ENCODE data around the gene ENKUR.

ENKUR gene

DNA sequence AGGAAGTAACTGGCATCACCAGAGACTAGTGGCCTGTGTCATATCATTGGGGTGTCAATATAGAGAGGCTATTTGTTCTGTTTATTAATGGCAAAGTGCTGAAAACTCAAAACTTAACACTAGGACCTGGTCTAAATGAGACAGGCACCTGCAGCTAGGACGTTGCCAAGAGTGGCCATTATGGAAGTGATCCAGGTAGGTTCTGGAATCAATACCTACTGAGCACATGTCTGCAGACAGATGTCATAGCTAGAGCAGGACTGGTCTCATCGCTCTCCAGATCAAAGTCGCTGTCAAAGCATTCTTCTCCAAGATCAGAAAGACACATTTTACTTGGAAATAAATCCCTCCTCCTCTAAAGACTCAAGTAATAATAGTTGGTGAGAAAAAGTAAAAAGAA is 40.8 kb upstream of the ENKUR start:
- TF ChIP-seq, protein P1, sequence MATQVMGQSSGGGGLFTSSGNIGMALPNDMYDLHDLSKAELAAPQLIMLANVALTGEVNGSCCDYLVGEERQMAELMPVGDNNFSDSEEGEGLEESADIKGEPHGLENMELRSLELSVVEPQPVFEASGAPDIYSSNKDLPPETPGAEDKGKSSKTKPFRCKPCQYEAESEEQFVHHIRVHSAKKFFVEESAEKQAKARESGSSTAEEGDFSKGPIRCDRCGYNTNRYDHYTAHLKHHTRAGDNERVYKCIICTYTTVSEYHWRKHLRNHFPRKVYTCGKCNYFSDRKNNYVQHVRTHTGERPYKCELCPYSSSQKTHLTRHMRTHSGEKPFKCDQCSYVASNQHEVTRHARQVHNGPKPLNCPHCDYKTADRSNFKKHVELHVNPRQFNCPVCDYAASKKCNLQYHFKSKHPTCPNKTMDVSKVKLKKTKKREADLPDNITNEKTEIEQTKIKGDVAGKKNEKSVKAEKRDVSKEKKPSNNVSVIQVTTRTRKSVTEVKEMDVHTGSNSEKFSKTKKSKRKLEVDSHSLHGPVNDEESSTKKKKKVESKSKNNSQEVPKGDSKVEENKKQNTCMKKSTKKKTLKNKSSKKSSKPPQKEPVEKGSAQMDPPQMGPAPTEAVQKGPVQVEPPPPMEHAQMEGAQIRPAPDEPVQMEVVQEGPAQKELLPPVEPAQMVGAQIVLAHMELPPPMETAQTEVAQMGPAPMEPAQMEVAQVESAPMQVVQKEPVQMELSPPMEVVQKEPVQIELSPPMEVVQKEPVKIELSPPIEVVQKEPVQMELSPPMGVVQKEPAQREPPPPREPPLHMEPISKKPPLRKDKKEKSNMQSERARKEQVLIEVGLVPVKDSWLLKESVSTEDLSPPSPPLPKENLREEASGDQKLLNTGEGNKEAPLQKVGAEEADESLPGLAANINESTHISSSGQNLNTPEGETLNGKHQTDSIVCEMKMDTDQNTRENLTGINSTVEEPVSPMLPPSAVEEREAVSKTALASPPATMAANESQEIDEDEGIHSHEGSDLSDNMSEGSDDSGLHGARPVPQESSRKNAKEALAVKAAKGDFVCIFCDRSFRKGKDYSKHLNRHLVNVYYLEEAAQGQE (IDR thresholded peaks at IDR 0.05; ENCODE audit: insufficient read depth in 1 of 2, low read depth in 2 of 2, low read length in 2 of 2): no peak
- TF ChIP-seq TAF1 (IDR thresholded peaks at IDR 0.05; ENCODE audit: borderline replicate concordance, insufficient read depth, low read length): no peak
- TF ChIP-seq SIN3A (IDR thresholded peaks at IDR 0.05; ENCODE audit: borderline replicate concordance, insufficient read depth, low read length): no peak
- no peak for TF ChIP-seq FOXP2 (optimal IDR thresholded peaks at IDR 0.05; ENCODE audit: borderline replicate concordance, extremely low read depth, extremely low read length, insufficient read depth)

DNA sequence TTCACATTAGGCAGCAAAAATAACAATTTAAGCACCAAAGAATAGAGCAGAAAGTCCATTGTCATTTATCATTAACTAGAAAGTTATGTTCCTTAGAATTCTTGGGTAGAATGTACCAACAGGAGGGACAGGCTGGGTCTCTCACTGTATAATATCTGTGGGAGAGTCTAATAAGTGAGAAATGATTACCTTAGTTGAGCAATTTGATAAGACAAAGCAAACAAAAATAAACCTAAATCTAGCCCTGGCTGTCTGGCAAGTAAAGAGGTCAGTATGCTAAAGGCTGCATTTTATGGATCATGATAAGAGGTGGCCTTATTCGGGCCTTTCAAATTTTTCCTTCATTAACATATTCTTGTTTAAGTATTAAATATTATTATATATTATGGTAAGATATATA is 36.1 kb upstream of the ENKUR start:
- no peak for TF ChIP-seq TAF1 (IDR thresholded peaks at IDR 0.05; ENCODE audit: borderline replicate concordance, insufficient read depth, low read length)
- no peak for TF ChIP-seq SIN3A (IDR thresholded peaks at IDR 0.05; ENCODE audit: borderline replicate concordance, insufficient read depth, low read length)
- TF ChIP-seq, protein P1 (IDR thresholded peaks at IDR 0.05; ENCODE audit: insufficient read depth in 1 of 2, low read depth in 2 of 2, low read length in 2 of 2): no peak
- TF ChIP-seq POLR2AphosphoS5 (IDR thresholded peaks at IDR 0.05; ENCODE audit: low read depth, low read length): no peak
- no peak for TF ChIP-seq FOXP2 (optimal IDR thresholded peaks at IDR 0.05; ENCODE audit: borderline replicate concordance, extremely low read depth, extremely low read length, insufficient read depth)

DNA sequence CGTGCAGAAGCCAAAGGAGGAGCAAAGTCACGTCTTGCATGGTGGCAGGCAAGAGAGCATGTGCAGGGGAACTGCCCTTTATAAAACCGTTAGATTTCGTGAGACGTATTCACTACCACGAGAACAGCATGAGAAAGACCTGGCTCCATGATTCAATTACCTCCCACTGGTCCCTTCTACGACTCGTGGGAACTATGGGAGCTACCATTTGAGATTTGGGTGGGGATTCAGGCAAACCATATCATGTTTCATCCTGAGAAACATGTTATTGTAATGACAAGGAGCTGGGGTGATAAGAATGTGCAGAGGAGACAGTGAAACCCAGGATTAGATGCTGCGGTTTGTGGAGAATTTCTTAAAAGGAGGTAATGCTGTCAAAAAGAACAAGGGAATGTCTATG is 34.4 kb upstream of the ENKUR start:
- TF ChIP-seq TAF1 (IDR thresholded peaks at IDR 0.05; ENCODE audit: borderline replicate concordance, insufficient read depth, low read length) (no peak), SIN3A (IDR thresholded peaks at IDR 0.05; ENCODE audit: borderline replicate concordance, insufficient read depth, low read length) (no peak), FOXP2 (optimal IDR thresholded peaks at IDR 0.05; ENCODE audit: borderline replicate concordance, extremely low read depth, extremely low read length, insufficient read depth) (no peak), POLR2AphosphoS5 (IDR thresholded peaks at IDR 0.05; ENCODE audit: low read depth, low read length) (no peak)
- TF ChIP-seq, protein P1 (IDR thresholded peaks at IDR 0.05; ENCODE audit: insufficient read depth in 1 of 2, low read depth in 2 of 2, low read length in 2 of 2): no peak

DNA sequence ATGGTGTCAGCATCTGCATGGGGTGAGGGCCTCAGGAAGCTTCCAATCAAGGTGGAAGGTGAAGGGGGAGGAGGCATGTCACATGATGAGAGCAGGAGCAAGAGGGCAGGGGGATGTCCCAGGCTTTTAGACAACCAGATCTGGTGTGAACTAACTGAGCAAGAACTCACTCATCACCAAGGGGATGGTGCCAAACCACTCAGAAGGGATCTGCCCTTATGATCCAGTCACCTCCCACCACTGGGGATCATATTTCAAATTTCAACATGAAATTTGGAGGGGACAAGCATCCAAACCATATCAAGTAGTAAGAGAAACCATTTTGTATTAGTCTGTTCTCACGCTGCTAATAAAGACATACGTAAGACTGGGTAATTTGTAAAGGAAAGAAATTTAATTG is 34.0 kb upstream of the ENKUR start:
- TF ChIP-seq SIN3A (IDR thresholded peaks at IDR 0.05; ENCODE audit: borderline replicate concordance, insufficient read depth, low read length) (no peak), FOXP2 (optimal IDR thresholded peaks at IDR 0.05; ENCODE audit: borderline replicate concordance, extremely low read depth, extremely low read length, insufficient read depth) (no peak), TAF1 (IDR thresholded peaks at IDR 0.05; ENCODE audit: borderline replicate concordance, insufficient read depth, low read length) (no peak), POLR2AphosphoS5 (IDR thresholded peaks at IDR 0.05; ENCODE audit: low read depth, low read length) (no peak)
- TF ChIP-seq, protein P1 (IDR thresholded peaks at IDR 0.05; ENCODE audit: insufficient read depth in 1 of 2, low read depth in 2 of 2, low read length in 2 of 2): no peak

DNA sequence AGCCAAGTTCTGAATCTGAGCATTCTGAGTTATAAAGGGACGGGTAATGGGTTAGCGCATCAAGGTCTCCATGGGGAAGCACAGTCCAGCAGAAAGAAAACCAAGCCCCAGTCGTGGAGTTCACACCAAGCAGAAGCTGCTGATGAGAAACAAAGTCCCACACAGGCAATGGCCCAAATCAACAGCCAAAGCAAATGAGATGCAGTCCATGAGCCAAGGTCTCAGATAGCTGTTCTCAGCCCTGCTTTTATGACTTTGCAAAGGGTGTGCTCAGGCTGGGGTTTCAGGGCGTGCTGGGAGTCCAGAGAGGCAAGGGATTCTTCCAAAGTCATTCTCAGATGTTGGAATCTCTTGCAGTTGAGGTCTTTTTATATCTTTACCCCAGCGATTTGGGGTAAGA is 32.5 kb upstream of the ENKUR start:
- TF ChIP-seq FOXP2 (optimal IDR thresholded peaks at IDR 0.05; ENCODE audit: borderline replicate concordance, extremely low read depth, extremely low read length, insufficient read depth): no peak
- no peak for TF ChIP-seq TAF1 (IDR thresholded peaks at IDR 0.05; ENCODE audit: borderline replicate concordance, insufficient read depth, low read length)
- TF ChIP-seq SIN3A (IDR thresholded peaks at IDR 0.05; ENCODE audit: borderline replicate concordance, insufficient read depth, low read length): no peak
- no peak for TF ChIP-seq POLR2AphosphoS5 (IDR thresholded peaks at IDR 0.05; ENCODE audit: low read depth, low read length)
- TF ChIP-seq, protein P1 (IDR thresholded peaks at IDR 0.05; ENCODE audit: insufficient read depth in 1 of 2, low read depth in 2 of 2, low read length in 2 of 2): no peak
